H1 (cell line): ENCODE measurements around the gene SORD. TPM values are rescaled to one million over a fixed set of nuclear protein-coding genes. Genes with fewer than 3 reads are reported as not detected.

Experiments used
- CTCF ChIA-PET: fragments of 300-600 bp; sonication (Branson Sonifier 250); formaldehyde crosslinking; loops from one replicate; lab custom pipeline; 2021; ENCODE audit not compliant: partially characterized antibody; lab: Charles Lee
- POLR2A ChIA-PET: fragments of 300-600 bp; sonication (Branson Sonifier 250); formaldehyde crosslinking; loops from one replicate; lab custom pipeline; 2021; ENCODE audit warnings: inconsistent platforms; ENCODE audit not compliant: partially characterized antibody; lab: Charles Lee
- DNase-seq, 2 experiments: peaks; one replicate each; pipeline versions ENCODE4 v3.0.0 to v3.0.0-alpha.2; 2010 to 2022; ENCODE audit warnings: low spot score in 2 of 2, low read depth in 1 of 2, mixed read lengths in 1 of 2
- FAIRE-seq: peaks from 2 replicates; lab custom pipeline; 2011; peaks lifted over from hg19 to GRCh38; lab: Jason Lieb, UNC
- H2AFZ ChIP-seq: 2 replicates; pipeline ENCODE4 v1.8.1; 2012; ENCODE audit warnings: low read length, inconsistent platforms
- H2AK5ac ChIP-seq: 2 replicates; pipeline ENCODE4 v1.6.1; 2013; ENCODE audit warnings: low read depth, low read length
- H2BK120ac ChIP-seq: replicated peaks from 2 replicates; pipeline ENCODE3; 2013; ENCODE audit warnings: low read depth, low read length, inconsistent platforms
- H2BK12ac ChIP-seq: 2 replicates; pipeline ENCODE4 v1.6.1; 2013; ENCODE audit warnings: low read depth, low read length
- H2BK15ac ChIP-seq: 2 replicates; pipeline ENCODE4 v1.6.1; 2013; ENCODE audit warnings: low read length
- H2BK20ac ChIP-seq: 2 replicates; pipeline ENCODE4 v1.6.1; 2013; ENCODE audit warnings: low read length
- H2BK5ac ChIP-seq: 2 replicates; pipeline ENCODE4 v1.6.1; 2013; ENCODE audit warnings: low read depth, low read length
- H3K14ac ChIP-seq: 2 replicates; pipeline ENCODE4 v1.6.1; 2013; ENCODE audit warnings: inconsistent platforms; ENCODE audit not compliant: insufficient read length
- H3K18ac ChIP-seq: 2 replicates; pipeline ENCODE4 v1.6.1; 2013; ENCODE audit warnings: low read length; ENCODE audit errors: extremely low read depth
- H3K23ac ChIP-seq: 2 replicates; pipeline ENCODE4 v1.6.1; 2013; ENCODE audit warnings: inconsistent platforms; ENCODE audit not compliant: insufficient read length
- H3K23me2 ChIP-seq: 2 replicates; pipeline ENCODE4 v1.6.1; 2013; ENCODE audit warnings: low read depth, low read length
- H3K27ac ChIP-seq: 2 replicates; pipeline ENCODE4 v1.6.1; 2011; ENCODE audit warnings: low read depth, low read length, inconsistent platforms
- H3K27me3 ChIP-seq, 4 experiments: replicated peaks in 1 of 4; 1 replicate in 1 of 4; 2 replicates in 3 of 4; pipeline versions ENCODE4 v1.6.1 to v1.8.1; 2011 to 2013; ENCODE audit warnings: low read length in 3 of 4, mild to moderate bottlenecking in 3 of 4, inconsistent platforms in 2 of 4, mixed read lengths in 2 of 4, moderate library complexity in 1 of 4; ENCODE audit not compliant: control insufficient read depth in 3 of 4, insufficient read depth in 3 of 4; ENCODE audit errors: extremely low read depth in 1 of 4
- H3K36me3 ChIP-seq, 4 experiments: 2 replicates each; pipeline versions ENCODE4 v1.6.1 to v1.8.1; 2011 to 2013; ENCODE audit warnings: mild to moderate bottlenecking in 4 of 4, low read length in 3 of 4, moderate library complexity in 2 of 4, control low read depth in 1 of 4, inconsistent platforms in 1 of 4; ENCODE audit not compliant: insufficient read depth in 4 of 4, control insufficient read depth in 2 of 4
- H3K4ac ChIP-seq: replicated peaks from 2 replicates; pipeline ENCODE3; 2013; ENCODE audit warnings: low read length, low read depth, mixed read lengths, inconsistent platforms; ENCODE audit not compliant: insufficient read length
- H3K4me1 ChIP-seq, 4 experiments: replicated peaks in 1 of 4; 1 replicate in 1 of 4; 2 replicates in 3 of 4; pipeline versions ENCODE4 v1.6.1 to v1.8.1; 2011 to 2013; ENCODE audit warnings: low read length in 3 of 4, inconsistent platforms in 2 of 4, mixed read lengths in 1 of 4; ENCODE audit not compliant: insufficient read depth in 4 of 4, control insufficient read depth in 3 of 4
- H3K4me2 ChIP-seq, 2 experiments: 2 replicates each; pipeline versions ENCODE4 v1.6.1 to v1.8.1; 2011 to 2013; ENCODE audit warnings: low read depth in 2 of 2, low read length in 2 of 2, control low read depth in 1 of 2, inconsistent platforms in 1 of 2, mild to moderate bottlenecking in 1 of 2; ENCODE audit not compliant: insufficient read depth in 1 of 2
- H3K4me3 ChIP-seq, 4 experiments: fragments of 200-600, 300-600 bp in 1 of 4; sonication (generic), shearing (Covaris generic), sonication (Bioruptor Twin) in 1 of 4; 2 replicates each; pipeline versions ENCODE4 v1.5.1 to v1.8.1; 2011 to 2016; ENCODE audit warnings: low read length in 4 of 4, low read depth in 3 of 4, control low read depth in 2 of 4, inconsistent platforms in 2 of 4, mild to moderate bottlenecking in 2 of 4, mixed read lengths in 1 of 4, moderate library complexity in 1 of 4; ENCODE audit not compliant: insufficient read depth in 2 of 4; ENCODE audit errors: extremely low read depth in 1 of 4
- H3K56ac ChIP-seq: replicated peaks from 2 replicates; pipeline ENCODE3; 2013; ENCODE audit warnings: low read depth, mild to moderate bottlenecking, mixed read lengths, low read length, inconsistent platforms; ENCODE audit not compliant: insufficient read length
- H3K79me1 ChIP-seq: 2 replicates; pipeline ENCODE4 v1.6.1; 2013; ENCODE audit warnings: low read depth, low read length, control low read depth
- H3K79me2 ChIP-seq, 2 experiments: 2 replicates each; pipeline versions ENCODE4 v1.6.1 to v1.8.1; 2012 to 2013; ENCODE audit warnings: low read length in 2 of 2, mild to moderate bottlenecking in 2 of 2, inconsistent platforms in 1 of 2; ENCODE audit not compliant: insufficient read depth in 2 of 2, control insufficient read depth in 1 of 2
- H3K9ac ChIP-seq, 4 experiments: replicated peaks in 1 of 4; 1 replicate in 1 of 4; 2 replicates in 3 of 4; pipeline versions ENCODE4 v1.6.1 to v1.8.1; 2011 to 2013; ENCODE audit warnings: low read depth in 3 of 4, low read length in 3 of 4, control low read depth in 2 of 4, mild to moderate bottlenecking in 2 of 4, moderate library complexity in 2 of 4, inconsistent platforms in 1 of 4; ENCODE audit errors: extremely low read depth in 1 of 4
- H3K9me3 ChIP-seq, 2 experiments: 2 replicates each; pipeline versions ENCODE4 v1.6.1 to v1.8.1; 2012 to 2013; ENCODE audit warnings: mild to moderate bottlenecking in 2 of 2, moderate library complexity in 2 of 2, control low read depth in 1 of 2, inconsistent platforms in 1 of 2, low read depth in 1 of 2, low read length in 1 of 2, mixed read lengths in 1 of 2; ENCODE audit not compliant: insufficient read depth in 2 of 2
- H4K20me1 ChIP-seq, 2 experiments: replicated peaks in 1 of 2; 2 replicates each; pipeline versions ENCODE3 to v1.8.1; 2011 to 2013; ENCODE audit warnings: inconsistent platforms in 2 of 2, low read length in 2 of 2, mild to moderate bottlenecking in 1 of 2; ENCODE audit not compliant: insufficient read depth in 2 of 2, control insufficient read depth in 1 of 2
- H4K5ac ChIP-seq: 2 replicates; pipeline ENCODE4 v1.6.1; 2013; ENCODE audit warnings: low read length, low read depth, mixed read lengths, inconsistent platforms; ENCODE audit not compliant: insufficient read length
- H4K8ac ChIP-seq: 2 replicates; pipeline ENCODE4 v1.8.0; 2013; ENCODE audit warnings: mild to moderate bottlenecking, moderate library complexity, low read length, inconsistent platforms; ENCODE audit not compliant: insufficient read depth; ENCODE audit errors: extremely low read depth
- H4K91ac ChIP-seq: replicated peaks from 2 replicates; pipeline ENCODE3; 2013; ENCODE audit warnings: low read length, mixed read lengths, inconsistent platforms; ENCODE audit not compliant: insufficient read length
- CBX5 ChIP-seq: fragments of 300-800, 300-1000 bp; sonication (generic); IDR thresholded peaks from 2 replicates; pipeline ENCODE4 v1.7.1; 2016; ENCODE audit warnings: antibody characterized with exemption, low read length, low read depth
- CBX8 ChIP-seq: fragments of 300-800, 300-1000 bp; sonication (generic); IDR thresholded peaks from 2 replicates; pipeline ENCODE4 v1.7.1; 2016; ENCODE audit warnings: low read depth, low read length, borderline replicate concordance
- CEBPB ChIP-seq: IDR thresholded peaks from 2 replicates; pipeline ENCODE4 v1.6.1; 2012; ENCODE audit warnings: low read depth, low read length
- CTBP2 ChIP-seq: IDR thresholded peaks from 2 replicates; pipeline ENCODE4 v1.7.0; 2011; ENCODE audit warnings: borderline replicate concordance, mild to moderate bottlenecking, moderate library complexity, mixed read lengths, low read length; ENCODE audit not compliant: insufficient read depth, insufficient read length
- EP300 ChIP-seq, 2 experiments: IDR thresholded peaks; 1 replicate in 1 of 2; 2 replicates in 1 of 2; pipeline ENCODE4 v1.6.1; 2011 to 2012; ENCODE audit warnings: low read depth in 2 of 2, low read length in 2 of 2, mild to moderate bottlenecking in 2 of 2, borderline replicate concordance in 1 of 2, inconsistent platforms in 1 of 2, moderate library complexity in 1 of 2
- HDAC6 ChIP-seq: IDR thresholded peaks from one replicate; pipeline ENCODE4 v1.7.1; 2012; ENCODE audit warnings: low read depth, mild to moderate bottlenecking, inconsistent platforms, low read length, moderate library complexity
- KDM1A ChIP-seq: fragments of 200-600, 300-600 bp; sonication (generic); IDR thresholded peaks from 2 replicates; pipeline ENCODE4 v1.7.1; 2016; ENCODE audit warnings: mild to moderate bottlenecking, low read length, borderline replicate concordance
- KDM5A ChIP-seq: fragments of 200-600 bp; IDR thresholded peaks from 2 replicates; pipeline ENCODE4 v1.7.1; 2012; ENCODE audit warnings: mild to moderate bottlenecking, low read length, inconsistent platforms, mixed read lengths
- MAFK ChIP-seq: IDR thresholded peaks from 2 replicates; pipeline ENCODE4 v1.6.1; 2012; ENCODE audit warnings: low read depth, mild to moderate bottlenecking, improper control_type of control experiment, low read length
- NRF1 ChIP-seq: IDR thresholded peaks from 2 replicates; pipeline ENCODE4 v1.6.1; 2011; ENCODE audit warnings: mild to moderate bottlenecking, low read depth, low read length, improper control_type of control experiment
- RAD21 ChIP-seq, 2 experiments: IDR thresholded peaks in 1 of 2; conservative IDR thresholded peaks in 1 of 2; 2 replicates each; pipeline ENCODE4 v1.6.1; 2011; ENCODE audit warnings: low read depth in 2 of 2, low read length in 2 of 2, improper control_type of control experiment in 1 of 2, inconsistent platforms in 1 of 2, mild to moderate bottlenecking in 1 of 2, moderate library complexity in 1 of 2
- SP1 ChIP-seq: IDR thresholded peaks from 2 replicates; pipeline ENCODE4 v1.6.1; 2011; ENCODE audit warnings: low read depth, low read length
- USF2 ChIP-seq: IDR thresholded peaks from 2 replicates; pipeline ENCODE4 v1.6.1; 2011; ENCODE audit warnings: low read length, improper control_type of control experiment
- YY1 ChIP-seq: IDR thresholded peaks from 2 replicates; pipeline ENCODE4 v1.6.1; 2011; ENCODE audit warnings: low read depth, mild to moderate bottlenecking, low read length
- WGBS, 2 experiments: shearing (Covaris generic) in 1 of 2; methylation state at CpG; one replicate each; pipeline versions ENCODE4 v1.1.6 to v1.1.7; 2013 to 2015; ENCODE audit warnings: low lambda C conversion rate in 2 of 2, mixed read lengths in 2 of 2, inconsistent platforms in 1 of 2, low coverage in 1 of 2, missing lambda C conversion rate in 1 of 2; ENCODE audit not compliant: insufficient replicate concordance in 2 of 2, insufficient coverage in 1 of 2, insufficient read length in 1 of 2; ENCODE audit errors: extremely low coverage in 1 of 2, missing lambda C conversion rate in 1 of 2; 5-methylcytosine and 5-hydroxymethylcytosine counted together
- polyA plus RNA-seq, 7 experiments: library from polyadenylated mRNA; depleted of rRNA in 3 of 7; stranded (reverse) in 5 of 7; unstranded in 2 of 7; fragments of >200 nt in 5 of 7; fragments of 200-250 nt in 2 of 7; gene quantifications; 1 replicate in 5 of 7; 2 replicates in 1 of 7; 4 replicates in 1 of 7; pipeline versions ENCODE4 v1.2.1 to v1.2.3, GENCODE V29; 2011 to 2013; ENCODE audit warnings: missing spikeins in 2 of 7, mixed read lengths in 2 of 7
- total RNA-seq: library from RNA; stranded (reverse); fragmentation: NEBNext Ultra II Directional; extraction: Animal tissue kit (Norgen Biotek cat#: 25700); gene quantifications from 2 replicates; pipeline ENCODE4 v1.2.1, GENCODE V29; 2021

SORD gene
- total and polyA plus RNA-seq, 2 of the 8 experiments (the other 6 are each of a cell fraction or from before 2014, with no cell fraction given), result 52.6 to 75.8 TPM

GRCh38 chr15:45091576-45091975, 68.6 kb downstream of the SORD start:
- H4K5ac ChIP-seq, result no peak overlapping the region
- H2BK120ac ChIP-seq, result no peak overlapping the region
- no peak overlapping the region for H3K4me3 ChIP-seq
- H3K79me1 ChIP-seq, result no peaks in the 10 kb centered on the region
- H2BK20ac ChIP-seq, result no peak overlapping the region
- no peaks in the 10 kb centered on the region for H4K20me1 ChIP-seq
- no peak overlapping the region for H2BK5ac ChIP-seq
- no peaks in the 10 kb centered on the region for H3K27me3 ChIP-seq
- H3K56ac ChIP-seq, result no peak overlapping the region
- no peak overlapping the region for H4K91ac ChIP-seq
- no peak overlapping the region for H3K4me2 ChIP-seq
- 87% methylated on average over 2 of the region's 2 CpGs; no CpG with 5 or more reads in 1 of the 2 experiments for WGBS, 2 experiments
- POLR2A ChIA-PET, result no interaction called here
- no peak overlapping the region for H2AK5ac ChIP-seq
- DNase-seq, result no peak
- no peak overlapping the region for H2AFZ ChIP-seq
- no peaks in the 10 kb centered on the region for H3K36me3 ChIP-seq
- no peak overlapping the region for H3K14ac ChIP-seq
- H3K4ac ChIP-seq, result no peak overlapping the region
- no peak overlapping the region for H3K9ac ChIP-seq
- no peaks in the 10 kb centered on the region for H3K9me3 ChIP-seq
- no peak overlapping the region for H2BK15ac ChIP-seq
- H3K4me1 ChIP-seq, result no peaks in the 10 kb centered on the region; a peak in 1 of 7 replicates
- no peak overlapping the region for H4K8ac ChIP-seq
- FAIRE-seq, result no peak
- H3K79me2 ChIP-seq, result no peaks in the 10 kb centered on the region
- no peak overlapping the region for H3K18ac ChIP-seq
- CTCF ChIA-PET, result no interaction called here
- H3K27ac ChIP-seq, result no peak overlapping the region
- no peaks in the 10 kb centered on the region for H3K23me2 ChIP-seq
- H3K23ac ChIP-seq, result no peak overlapping the region
- no peak overlapping the region for H2BK12ac ChIP-seq
- TF ChIP-seq HDAC6 (no peak), RAD21 (IDR thresholded peaks at IDR 0.05 in 1 of 2, conservative IDR thresholded peaks at IDR 0.05 in 1 of 2; ENCODE audit: low read depth in 2 of 2, low read length in 2 of 2) (no peak), MAFK (no peak), CEBPB (no peak), EP300 (IDR thresholded peaks at IDR 0.05; ENCODE audit: borderline replicate concordance in 1 of 2, low read depth in 2 of 2, low read length in 2 of 2) (no peak), CTBP2 (no peak), KDM1A (no peak), YY1 (no peak), CBX8 (no peak), CBX5 (no peak), KDM5A (no peak), SP1 (no peak), NRF1 (no peak), USF2 (no peak)
